Ammon's horn (tissue), 1 donor: ENCODE results near the gene EXOG.
A peak's percentile ranks its signal among the peaks of the same experiment; 100 is the strongest.

ENCODE experiments used
- DNase-seq: peaks from one replicate; pipeline ENCODE4 v3.0.0-alpha.2; 2016; ENCODE audit warnings: low spot score

The EXOG gene, protein sequence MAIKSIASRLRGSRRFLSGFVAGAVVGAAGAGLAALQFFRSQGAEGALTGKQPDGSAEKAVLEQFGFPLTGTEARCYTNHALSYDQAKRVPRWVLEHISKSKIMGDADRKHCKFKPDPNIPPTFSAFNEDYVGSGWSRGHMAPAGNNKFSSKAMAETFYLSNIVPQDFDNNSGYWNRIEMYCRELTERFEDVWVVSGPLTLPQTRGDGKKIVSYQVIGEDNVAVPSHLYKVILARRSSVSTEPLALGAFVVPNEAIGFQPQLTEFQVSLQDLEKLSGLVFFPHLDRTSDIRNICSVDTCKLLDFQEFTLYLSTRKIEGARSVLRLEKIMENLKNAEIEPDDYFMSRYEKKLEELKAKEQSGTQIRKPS

DNA sequence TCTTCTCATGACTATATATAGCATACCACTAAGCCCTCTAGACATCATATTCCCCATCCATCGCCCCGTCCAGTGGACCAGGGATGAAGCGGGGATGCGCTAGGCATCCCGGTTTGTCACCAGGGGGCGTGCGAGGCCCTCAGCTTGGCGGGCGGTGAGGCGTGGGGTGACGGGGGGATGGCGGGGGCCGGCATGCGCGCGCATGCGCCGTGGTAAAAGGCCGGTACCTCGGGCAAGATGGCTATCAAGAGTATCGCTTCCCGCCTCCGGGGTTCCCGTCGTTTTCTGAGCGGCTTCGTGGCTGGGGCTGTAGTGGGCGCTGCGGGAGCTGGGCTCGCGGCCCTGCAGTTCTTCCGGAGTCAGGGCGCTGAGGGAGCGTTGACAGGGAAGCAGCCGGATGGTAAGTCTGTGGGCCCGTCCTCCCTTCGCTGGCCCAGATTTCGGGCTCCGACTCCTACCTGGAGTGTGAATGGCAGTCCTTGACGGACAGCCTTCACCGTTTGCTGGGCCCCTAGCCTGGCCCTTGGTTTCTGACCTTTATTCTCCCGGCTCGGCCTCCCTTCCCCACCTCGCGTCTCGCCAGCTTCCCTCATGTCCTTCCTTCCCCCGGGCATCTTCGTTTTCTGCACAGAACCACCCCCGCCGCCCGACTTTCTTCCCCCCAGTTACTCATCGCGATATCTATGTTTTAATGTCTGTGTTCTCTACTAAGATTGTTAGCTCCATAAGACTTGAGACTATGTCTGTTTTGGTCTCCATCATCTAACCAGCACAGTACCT is at the start of gene EXOG:
EXOG (plus strand) TSS at position 210 of the 780 bp plus-strand sequence; CDS start at position 238, 28 bp downstream.
- peak; percentile 95 for DNase-seq

DNA sequence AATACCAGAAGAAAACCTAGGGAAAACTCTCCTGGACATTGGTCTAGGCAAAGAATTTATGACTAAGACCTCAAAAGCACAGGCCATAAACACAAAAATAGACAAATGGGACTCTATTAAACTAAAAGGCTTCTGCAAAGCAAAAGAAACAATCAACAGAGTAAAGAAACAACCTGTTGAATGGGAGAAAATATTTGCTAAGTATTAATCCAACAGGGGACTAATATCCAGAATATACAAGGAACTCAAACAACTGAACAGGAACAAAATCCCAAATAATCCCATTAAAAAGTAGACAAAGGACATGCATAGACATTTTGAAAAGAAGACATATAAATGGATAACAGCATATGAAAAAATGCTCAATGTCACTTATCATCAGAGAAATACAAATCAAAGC is 49.3 kb upstream of the EXOG start:
- DNase-seq, result no peak

- no peak for DNase-seq
Measured at GRCh38 chr3:38450853-38451252, 45.3 kb upstream of the EXOG start.

- DNase-seq, result peak; percentile 91
Measured at GRCh38 chr3:38453075-38453912, 42.8 kb upstream of the EXOG start, which contains the start of gene ACVR2B. ACVR2B (plus strand) TSS chr3:38453890; CDS start chr3:38454323, 433 bp downstream.

DNA sequence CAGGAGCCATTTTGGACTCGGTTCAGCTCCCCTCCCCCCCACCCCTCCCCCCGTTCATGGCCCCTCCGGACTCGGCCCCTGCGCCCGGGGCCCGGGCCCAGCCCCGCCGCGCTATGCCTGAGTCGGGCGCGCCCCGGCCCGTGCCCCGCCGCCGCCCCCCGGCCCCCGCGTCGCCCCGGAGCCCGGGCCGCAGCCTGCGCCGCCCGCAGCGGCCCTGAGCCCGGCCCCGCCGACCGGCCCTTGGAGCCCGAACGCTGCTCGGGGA is 42.3 kb upstream of the EXOG start:
- DNase-seq, result no peak

DNA sequence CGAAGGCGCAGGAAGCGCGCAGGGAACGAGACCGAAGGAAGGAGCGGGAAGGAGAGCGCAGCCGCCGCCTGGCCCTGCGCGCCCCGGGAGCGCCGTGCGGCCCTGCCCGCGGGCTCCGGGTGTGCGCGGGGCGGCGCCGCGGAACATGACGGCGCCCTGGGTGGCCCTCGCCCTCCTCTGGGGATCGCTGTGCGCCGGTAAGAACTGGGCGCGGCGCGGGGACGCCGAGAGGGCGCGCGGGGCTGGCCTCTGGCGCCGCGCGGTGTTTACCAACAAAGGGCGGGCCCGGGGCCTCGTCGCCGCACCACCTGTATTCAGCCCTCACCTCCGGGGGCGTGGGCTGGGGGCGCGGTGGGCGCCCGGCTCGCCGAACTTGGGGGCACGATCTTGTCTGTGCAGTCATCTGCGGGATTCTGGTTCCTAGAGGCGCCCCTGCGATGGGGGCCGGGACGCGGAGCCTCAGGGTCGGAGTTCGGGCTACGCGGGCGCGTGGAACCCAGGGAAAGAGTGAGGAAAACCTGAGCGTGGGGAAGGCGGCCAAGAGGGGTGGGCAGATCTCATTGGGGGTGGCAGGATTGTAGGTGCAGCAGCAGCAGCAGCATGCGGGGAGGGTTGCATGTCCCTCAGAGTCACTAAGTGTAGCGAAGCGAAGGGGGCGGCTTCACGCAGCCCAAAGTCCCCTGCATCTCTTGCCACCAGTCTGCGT is 41.8 kb upstream of the EXOG start:
- DNase-seq, result no peak

GRCh38 chr3:38454884-38455638 is 41.1 kb upstream of the EXOG start:
- peak; percentile 58 for DNase-seq

DNA sequence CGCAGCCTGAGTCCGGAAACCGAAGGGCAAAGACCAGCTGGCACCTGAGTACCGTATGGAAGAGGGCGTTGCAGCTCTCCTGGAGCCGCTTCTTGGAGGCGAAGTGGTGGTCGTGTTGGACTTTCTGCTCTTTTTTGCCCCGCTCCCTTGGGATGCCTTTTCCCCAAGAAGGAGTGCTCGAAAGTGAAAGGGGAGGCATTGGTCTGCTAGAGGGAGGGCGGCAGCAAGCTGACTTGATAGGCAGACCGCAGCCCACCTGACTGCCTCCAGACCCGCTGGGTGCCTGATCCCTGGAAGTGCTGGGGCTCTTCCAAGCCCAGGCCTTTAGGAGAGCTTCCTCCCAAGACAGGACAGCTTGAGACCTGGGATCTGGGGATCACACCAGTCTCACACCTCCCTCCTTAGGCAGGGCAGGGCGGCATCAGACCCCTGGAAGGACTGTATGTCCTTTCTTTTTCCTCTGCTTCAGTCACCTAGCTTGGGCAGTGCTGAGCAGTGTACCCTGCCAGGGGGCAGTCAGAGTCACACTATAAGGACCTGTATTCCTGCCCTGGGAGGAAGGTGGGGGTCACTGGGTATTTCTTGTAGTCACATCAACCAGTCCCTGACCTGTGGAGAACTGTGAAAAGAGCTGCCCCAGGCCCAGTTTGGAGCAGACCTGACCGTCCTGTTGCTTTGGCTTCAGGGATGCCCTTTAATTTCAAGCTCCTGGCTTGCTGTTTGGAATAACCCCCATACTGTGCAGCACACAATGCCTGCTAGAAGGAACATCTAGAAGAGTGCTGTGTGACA is 40.3 kb upstream of the EXOG start:
- DNase-seq, result peak; percentile 32

GRCh38 chr3:38457111-38458003 is 38.8 kb upstream of the EXOG start:
- DNase-seq, result no peak

DNA sequence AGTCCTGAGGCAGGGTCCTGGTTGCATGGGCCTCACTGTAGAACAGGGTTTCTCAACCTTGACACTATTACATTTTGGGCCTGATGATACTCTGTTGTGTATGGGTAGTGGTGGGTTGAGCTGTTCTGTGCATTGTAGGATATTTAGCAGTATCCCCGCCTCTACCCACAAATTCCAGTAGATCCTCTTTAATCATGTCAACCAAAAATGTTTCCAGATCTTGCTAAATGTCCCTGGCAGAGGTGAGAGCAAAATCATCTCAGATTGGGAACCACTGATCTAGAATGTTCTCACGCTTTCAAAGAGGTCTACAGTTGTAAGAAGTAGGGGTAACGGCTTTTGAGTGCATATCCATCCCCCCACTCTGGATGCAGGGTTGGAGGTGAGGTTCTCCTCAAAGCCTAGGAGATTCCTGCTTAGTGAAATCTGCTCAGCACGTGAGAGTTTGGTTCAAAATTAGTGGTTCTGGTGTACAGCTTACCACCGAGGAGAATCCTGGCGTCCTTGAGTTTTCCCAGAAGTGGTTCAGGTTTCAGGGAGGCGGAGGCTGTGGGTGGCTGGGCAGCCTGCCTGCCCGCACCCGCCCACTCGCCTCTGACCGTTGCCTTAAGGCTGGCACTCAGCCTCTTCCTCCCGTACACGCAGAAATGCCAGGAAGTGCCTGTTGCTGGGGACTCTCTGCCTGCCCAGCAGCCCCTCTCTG is 37.2 kb upstream of the EXOG start:
- DNase-seq, result no peak

GRCh38 chr3:38459499-38460048 is 36.6 kb upstream of the EXOG start:
- DNase-seq, result no peak

DNA sequence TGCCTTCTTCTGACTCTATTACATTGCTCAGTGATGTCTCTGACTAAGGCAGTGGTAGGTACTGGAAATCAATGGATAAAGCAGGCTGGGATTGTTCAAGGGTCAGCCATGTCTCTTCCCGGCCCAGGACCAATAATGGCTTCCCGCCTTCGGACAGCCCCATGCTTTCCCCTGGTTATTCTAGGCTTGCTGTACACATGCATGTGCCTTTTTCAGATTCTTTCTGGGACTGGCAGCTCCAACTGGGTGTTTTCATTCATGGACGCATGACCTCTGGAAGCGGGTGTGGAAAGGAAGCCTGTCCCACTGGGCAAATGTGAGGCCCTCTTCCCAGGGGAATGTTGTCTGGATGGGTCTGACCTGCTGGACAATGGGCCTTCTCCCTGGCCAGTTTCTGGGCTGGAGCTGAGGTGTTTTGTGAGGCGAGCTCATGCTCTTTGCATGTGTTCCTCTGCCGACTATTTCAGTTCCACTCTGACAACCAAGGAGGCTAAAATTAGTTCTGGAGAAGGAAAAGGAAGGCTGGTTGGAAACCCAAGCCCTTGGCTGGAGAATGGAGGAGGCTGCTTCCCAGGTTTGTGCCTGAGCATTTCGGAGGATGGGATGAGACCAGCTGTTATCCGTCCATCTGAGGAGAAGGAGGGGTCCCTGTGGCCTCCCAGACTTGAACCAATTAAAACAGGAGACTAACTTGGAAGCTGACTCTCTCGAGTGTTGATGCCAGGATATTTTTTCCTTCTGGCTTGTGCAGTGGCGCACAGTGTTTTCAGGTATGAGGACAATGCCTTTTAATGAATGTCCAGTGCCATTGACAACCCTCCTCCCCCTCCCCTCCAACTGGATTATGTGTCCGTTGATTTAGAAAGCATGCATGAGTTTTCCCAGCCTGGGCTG is 35.5 kb upstream of the EXOG start:
- DNase-seq, result no peak

- DNase-seq, result no peak
Measured at GRCh38 chr3:38465588-38466154, 30.5 kb upstream of the EXOG start.

DNA sequence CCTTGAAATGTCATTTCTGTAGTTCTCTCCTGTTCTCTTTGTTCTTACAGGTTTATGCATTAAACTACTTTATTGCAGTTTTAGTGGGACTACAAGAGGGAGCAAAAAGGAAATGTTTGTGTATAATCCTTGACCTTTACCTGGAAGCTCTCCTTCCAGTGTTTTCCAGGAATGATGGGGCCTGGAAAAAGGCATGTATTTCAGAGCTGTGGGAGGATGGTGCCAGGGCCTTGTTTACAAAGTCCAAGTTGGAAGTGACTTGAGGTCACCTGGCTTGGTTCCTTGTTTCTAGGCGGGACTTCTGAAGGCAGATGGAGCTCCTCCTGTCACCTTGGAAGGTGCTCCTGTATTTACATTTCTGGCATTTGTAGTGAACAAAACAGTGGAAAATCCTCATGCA is 27.4 kb upstream of the EXOG start:
- DNase-seq, result no peak

GRCh38 chr3:38469852-38470251 is 26.3 kb upstream of the EXOG start:
- no peak for DNase-seq

- DNase-seq, result no peak
Measured at GRCh38 chr3:38471260-38471857, 24.8 kb upstream of the EXOG start.

DNA sequence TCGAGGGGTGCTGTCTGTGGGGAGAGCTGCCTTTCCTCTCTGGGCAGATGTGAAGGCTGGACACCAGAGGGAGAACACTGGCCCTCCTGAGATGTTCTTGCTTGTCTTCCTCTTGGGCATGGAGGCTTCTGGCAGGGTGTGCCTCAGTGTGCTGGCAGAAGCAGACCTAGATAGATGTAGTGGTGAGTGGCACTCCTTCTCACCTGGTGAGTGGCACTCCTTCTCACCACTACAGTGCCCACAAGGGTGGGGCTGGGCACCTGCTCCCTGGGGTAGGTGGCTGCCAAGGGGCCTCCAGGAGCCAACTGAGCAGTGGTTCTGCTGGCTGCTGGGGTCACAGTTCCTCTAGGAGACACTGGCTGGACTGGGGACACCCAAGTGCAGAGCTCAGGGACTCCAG is 23.8 kb upstream of the EXOG start:
- no peak for DNase-seq
